ENCODE data around the gene INSIG2.

INSIG2 gene

GRCh38 chr2:118065015-118065706 lies 23.1 kb upstream of the INSIG2 start:
- no peak overlapping the region for H2AFZ ChIP-seq (ENCODE audit: low read depth)
- H3K4me1 ChIP-seq (ENCODE audit: low read depth, poor library complexity, severe bottlenecking), result peaks cover 20% of the 10 kb centered on the region
- no peaks in the 10 kb centered on the region for H3K27me3 ChIP-seq (ENCODE audit: insufficient read depth, low read depth)
- TF ChIP-seq CTCF (conservative IDR thresholded peaks at IDR 0.05; ENCODE audit: low read depth, low read length), result no peak
- H3K9ac ChIP-seq, result no peak overlapping the region
- no peaks in the 10 kb centered on the region for H4K20me1 ChIP-seq (ENCODE audit: insufficient read depth)
- no peaks in the 10 kb centered on the region for H3K79me2 ChIP-seq (ENCODE audit: insufficient read depth, low read depth)
- H3K27ac ChIP-seq, result no peak overlapping the region
- no peak overlapping the region for H3K4me3 ChIP-seq (IDR thresholded peaks at IDR 0.05; ENCODE audit: insufficient read depth, low read depth, low read length)
- H3K4me2 ChIP-seq, result no peak overlapping the region
- no peaks in the 10 kb centered on the region for H3K36me3 ChIP-seq (ENCODE audit: insufficient read depth)

- Histone ChIP-seq H3K27me3 (ENCODE audit: insufficient read depth, low read depth) (no peaks in the 10 kb centered on the region), H4K20me1 (ENCODE audit: insufficient read depth) (no peaks in the 10 kb centered on the region), H2AFZ (ENCODE audit: low read depth) (no peak overlapping the region), H3K4me2 (no peak overlapping the region), H3K27ac (no peak overlapping the region), H3K4me1 (ENCODE audit: low read depth, poor library complexity, severe bottlenecking) (peaks cover 11% of the 10 kb centered on the region), H3K4me3 (IDR thresholded peaks at IDR 0.05; ENCODE audit: insufficient read depth, low read depth, low read length) (no peak overlapping the region), H3K36me3 (ENCODE audit: insufficient read depth) (no peaks in the 10 kb centered on the region), H3K9ac (no peak overlapping the region), H3K79me2 (ENCODE audit: insufficient read depth, low read depth) (no peaks in the 10 kb centered on the region)
- no peak for TF ChIP-seq CTCF (conservative IDR thresholded peaks at IDR 0.05; ENCODE audit: low read depth, low read length)
Observed at GRCh38 chr2:118065921-118066511, 22.3 kb upstream of the INSIG2 start.

GRCh38 chr2:118077636-118078247 lies 10.5 kb upstream of the INSIG2 start:
- H3K4me2 ChIP-seq, result no peak overlapping the region
- no peaks in the 10 kb centered on the region for H3K79me2 ChIP-seq (ENCODE audit: insufficient read depth, low read depth)
- no peak overlapping the region for H2AFZ ChIP-seq (ENCODE audit: low read depth)
- H4K20me1 ChIP-seq (ENCODE audit: insufficient read depth), result no peaks in the 10 kb centered on the region
- TF ChIP-seq CTCF (conservative IDR thresholded peaks at IDR 0.05; ENCODE audit: low read depth, low read length), result no peak
- H3K4me1 ChIP-seq (ENCODE audit: low read depth, poor library complexity, severe bottlenecking), result no peaks in the 10 kb centered on the region
- no peak overlapping the region for H3K4me3 ChIP-seq (IDR thresholded peaks at IDR 0.05; ENCODE audit: insufficient read depth, low read depth, low read length)
- H3K27ac ChIP-seq, result no peak overlapping the region
- no peaks in the 10 kb centered on the region for H3K27me3 ChIP-seq (ENCODE audit: insufficient read depth, low read depth)
- H3K36me3 ChIP-seq (ENCODE audit: insufficient read depth), result no peaks in the 10 kb centered on the region
- H3K9ac ChIP-seq, result no peak overlapping the region

- H2AFZ ChIP-seq (ENCODE audit: low read depth), result no peak overlapping the region
- H3K36me3 ChIP-seq (ENCODE audit: insufficient read depth), result no peaks in the 10 kb centered on the region
- no peaks in the 10 kb centered on the region for H4K20me1 ChIP-seq (ENCODE audit: insufficient read depth)
- H3K79me2 ChIP-seq (ENCODE audit: insufficient read depth, low read depth), result no peaks in the 10 kb centered on the region
- no peak for TF ChIP-seq CTCF (conservative IDR thresholded peaks at IDR 0.05; ENCODE audit: low read depth, low read length)
- H3K27ac ChIP-seq, result no peak overlapping the region
- no peak overlapping the region for H3K4me3 ChIP-seq (IDR thresholded peaks at IDR 0.05; ENCODE audit: insufficient read depth, low read depth, low read length)
- no peak overlapping the region for H3K4me2 ChIP-seq
- no peak overlapping the region for H3K9ac ChIP-seq
- no peaks in the 10 kb centered on the region for H3K4me1 ChIP-seq (ENCODE audit: low read depth, poor library complexity, severe bottlenecking)
- no peaks in the 10 kb centered on the region for H3K27me3 ChIP-seq (ENCODE audit: insufficient read depth, low read depth)
Observed at GRCh38 chr2:118078734-118079133, 9.5 kb upstream of the INSIG2 start.
